SK-N-SH (cell line): ENCODE data around the gene CCDC177. TPM values are rescaled to one million over a fixed set of nuclear protein-coding genes. Genes with fewer than 3 reads are reported as not detected.

ENCODE experiments used
- CTCF ChIA-PET: fragments of 300-600, 350-600 bp; formaldehyde crosslinking; extraction: SDS; loops from one replicate; lab custom pipeline; 2021; lab: Yijun Ruan, JAX
- POLR2A ChIA-PET: fragments of 350-600 bp; sonication (Branson Sonifier 250); formaldehyde crosslinking; extraction: SDS; loops from one replicate; lab custom pipeline; 2020; ENCODE audit warnings: antibody characterized with exemption, inconsistent platforms; lab: Yijun Ruan, JAX
- DNase-seq: peaks from one replicate; pipeline ENCODE4 v3.0.0; 2012
- H2AFZ ChIP-seq: fragments of 200-600 bp; sonication (generic); 2 replicates; pipeline ENCODE4 v1.8.1; 2016; ENCODE audit warnings: antibody characterized with exemption, mild to moderate bottlenecking, low read depth
- H3F3A ChIP-seq: fragments of 200-600 bp; sonication (generic); replicated peaks from 2 replicates; pipeline ENCODE3; 2016; ENCODE audit warnings: antibody characterized with exemption, mild to moderate bottlenecking; ENCODE audit not compliant: insufficient read depth
- H3K27ac ChIP-seq, 2 experiments: fragments of 200-500 bp in 1 of 2; fragments of 200-600 bp in 1 of 2; sonication (Bioruptor generic) in 1 of 2; sonication (generic), shearing (Covaris generic) in 1 of 2; 2 replicates each; pipeline versions ENCODE4 v1.5.1 to v1.6.1; 2014 to 2016; ENCODE audit warnings: low read depth in 2 of 2, inconsistent platforms in 1 of 2, low read length in 1 of 2, mild to moderate bottlenecking in 1 of 2, mixed read lengths in 1 of 2
- H3K27me3 ChIP-seq: fragments of 200-600 bp; sonication (generic), shearing (Covaris generic); 2 replicates; pipeline ENCODE4 v1.6.1; 2016; ENCODE audit warnings: mixed run types; ENCODE audit not compliant: insufficient read depth
- H3K36me3 ChIP-seq, 2 experiments: fragments of 200-500 bp in 1 of 2; fragments of 200-600 bp in 1 of 2; sonication (Bioruptor generic) in 1 of 2; sonication (generic) in 1 of 2; replicated peaks in 1 of 2; 2 replicates each; pipeline versions ENCODE3 to v1.5.1; 2014 to 2016; ENCODE audit warnings: low read length in 1 of 2, mild to moderate bottlenecking in 1 of 2; ENCODE audit not compliant: insufficient read depth in 2 of 2, control insufficient read depth in 1 of 2
- H3K4me1 ChIP-seq, 2 experiments: fragments of 200-500 bp in 1 of 2; fragments of 200-600 bp in 1 of 2; sonication (Bioruptor generic) in 1 of 2; sonication (generic), shearing (Covaris generic) in 1 of 2; 2 replicates each; pipeline versions ENCODE4 v1.5.1 to v1.6.1; 2014 to 2016; ENCODE audit warnings: low read depth in 1 of 2, low read length in 1 of 2, mixed run types in 1 of 2; ENCODE audit not compliant: insufficient read depth in 2 of 2, control insufficient read depth in 1 of 2
- H3K4me2 ChIP-seq: fragments of 200-600 bp; sonication (generic), shearing (Covaris generic); 2 replicates; pipeline ENCODE4 v1.6.1; 2017; ENCODE audit warnings: mixed run types
- H3K4me3 ChIP-seq, 2 experiments: fragments of 200-500 bp in 1 of 2; fragments of 200-600 bp in 1 of 2; sonication (Bioruptor generic) in 1 of 2; sonication (generic), shearing (Covaris generic) in 1 of 2; 2 replicates each; pipeline versions ENCODE4 v1.5.1 to v1.8.1; 2014 to 2016; ENCODE audit warnings: low read depth in 2 of 2, inconsistent platforms in 1 of 2, low read length in 1 of 2, mild to moderate bottlenecking in 1 of 2, mixed read lengths in 1 of 2, moderate library complexity in 1 of 2
- H3K79me2 ChIP-seq: fragments of 200-600 bp; sonication (generic); 2 replicates; pipeline ENCODE4 v1.8.1; 2017; ENCODE audit warnings: mild to moderate bottlenecking; ENCODE audit not compliant: insufficient read depth
- H3K9ac ChIP-seq: fragments of 200-600 bp; sonication (generic); 2 replicates; pipeline ENCODE4 v1.6.1; 2017; ENCODE audit warnings: mixed run types
- H3K9me2 ChIP-seq: fragments of 200-600 bp; sonication (generic); 2 replicates; pipeline ENCODE4 v1.6.1; 2017; ENCODE audit warnings: mixed run types
- H3K9me3 ChIP-seq: fragments of 200-600 bp; sonication (generic); 2 replicates; pipeline ENCODE4 v1.6.1; 2017; ENCODE audit warnings: mixed run types, mild to moderate bottlenecking, moderate library complexity
- H4K20me1 ChIP-seq: fragments of 200-600 bp; sonication (generic); 2 replicates; pipeline ENCODE4 v1.6.1; 2017; ENCODE audit warnings: mild to moderate bottlenecking, mixed run types; ENCODE audit not compliant: insufficient read depth
- EP300 ChIP-seq, 2 experiments: IDR thresholded peaks; 2 replicates each; pipeline versions ENCODE4 v1.4.0 to v1.6.1; 2012; ENCODE audit warnings: borderline replicate concordance in 1 of 2, low read depth in 1 of 2, low read length in 1 of 2
- FOSL2 ChIP-seq: IDR thresholded peaks from 2 replicates; pipeline ENCODE4 v1.4.0; 2012; ENCODE audit warnings: low read depth, mild to moderate bottlenecking, moderate library complexity, borderline replicate concordance
- JUND ChIP-seq: IDR thresholded peaks from 2 replicates; pipeline ENCODE4 v1.4.0; 2012
- MAX ChIP-seq: IDR thresholded peaks from 2 replicates; pipeline ENCODE4 v1.4.0; 2012; ENCODE audit warnings: low read depth
- MEF2A ChIP-seq: IDR thresholded peaks from 2 replicates; pipeline ENCODE4 v1.4.0; 2012; ENCODE audit warnings: low read depth, borderline replicate concordance
- RAD21 ChIP-seq: IDR thresholded peaks from 2 replicates; pipeline ENCODE4 v1.6.1; 2012; ENCODE audit warnings: mild to moderate bottlenecking, low read length
- RFX5 ChIP-seq: IDR thresholded peaks from 2 replicates; pipeline ENCODE4 v1.6.1; 2012; ENCODE audit warnings: mild to moderate bottlenecking, improper control_type of control experiment, low read length
- RXRA ChIP-seq: IDR thresholded peaks from 2 replicates; pipeline ENCODE4 v1.4.0; 2012; ENCODE audit warnings: low read depth, mild to moderate bottlenecking, borderline replicate concordance
- SIN3A ChIP-seq: IDR thresholded peaks from 2 replicates; pipeline ENCODE4 v1.6.1; 2012; ENCODE audit warnings: low read depth, mild to moderate bottlenecking, low read length, moderate library complexity, borderline replicate concordance
- TAF1 ChIP-seq: IDR thresholded peaks from 2 replicates; pipeline ENCODE4 v1.6.1; 2012; ENCODE audit warnings: low read depth, mild to moderate bottlenecking, low read length, moderate library complexity, borderline replicate concordance
- TCF12 ChIP-seq: IDR thresholded peaks from 2 replicates; pipeline ENCODE4 v1.4.0; 2012
- TEAD4 ChIP-seq: IDR thresholded peaks from 2 replicates; pipeline ENCODE4 v1.4.0; 2012; ENCODE audit warnings: mild to moderate bottlenecking, borderline replicate concordance; ENCODE audit not compliant: insufficient read depth
- USF1 ChIP-seq: IDR thresholded peaks from 2 replicates; pipeline ENCODE4 v1.4.0; 2012; ENCODE audit warnings: low read depth, borderline replicate concordance
- YY1 ChIP-seq: IDR thresholded peaks from 2 replicates; pipeline ENCODE4 v1.4.0; 2012; ENCODE audit warnings: low read depth, mild to moderate bottlenecking
- ZBTB33 ChIP-seq: IDR thresholded peaks from 2 replicates; pipeline ENCODE4 v1.4.0; 2012; ENCODE audit warnings: low read depth, borderline replicate concordance
- WGBS: methylation state at CpG from one replicate; pipeline ENCODE4 v1.1.6; 2017; ENCODE audit warnings: low lambda C conversion rate; 5-methylcytosine and 5-hydroxymethylcytosine counted together
- polyA plus RNA-seq, 3 experiments: library from polyadenylated mRNA; depleted of rRNA; stranded (reverse); fragments of >200 nt; gene quantifications; 2 replicates each; pipeline ENCODE4 v1.2.3, GENCODE V29; 2012
- TF ChIP-seq, protein P1 (sequence below): fragments of 150-350 bp; IDR thresholded peaks from 2 replicates; pipeline ENCODE4 v1.6.1; 2016; ENCODE audit warnings: mild to moderate bottlenecking, low read depth, low read length
- TF ChIP-seq, protein P2 (sequence below): IDR thresholded peaks from 2 replicates; pipeline ENCODE4; 2012

Gene CCDC177
- polyA plus RNA-seq, 1 of the 3 experiments (the other 2 are of a cell fraction) = not detected

GRCh38 chr14:69579476-69579875, 4.8 kb upstream of the CCDC177 start:
- Histone ChIP-seq H3K36me3 (no peaks in the 10 kb centered on the region), H3K27ac (no peak overlapping the region), H3K4me3 (no peak overlapping the region), H3K9me3 (no peaks in the 10 kb centered on the region), H3F3A (no peaks in the 10 kb centered on the region), H3K27me3 (peaks cover 6% of the 10 kb centered on the region; the same call in 1 of the 2 replicates), H3K9me2 (no peaks in the 10 kb centered on the region), H4K20me1 (no peaks in the 10 kb centered on the region), H3K4me1 (no peaks in the 10 kb centered on the region; a peak in 1 of 4 replicates), H2AFZ (no peak overlapping the region), H3K9ac (no peak overlapping the region), H3K79me2 (no peaks in the 10 kb centered on the region), H3K4me2 (no peak overlapping the region)
- DNase-seq = no peak
- 31% methylated on average over 2 of the region's 2 CpGs for WGBS
- ChIA-PET CTCF (interaction anchor here (0.6 to 12.6 kb wide), 12 partner anchors 8 to 445 kb away, joined by 3 to 368 read pairs (median 5); no protein-coding TSS in a partner anchor), POLR2A (no interaction called here)
- TF ChIP-seq ZBTB33 (no peak), RAD21 (no peak), TAF1 (no peak), TEAD4 (no peak), YY1 (no peak), JUND (no peak), TCF12 (no peak), EP300 (IDR thresholded peaks at IDR 0.05; ENCODE audit: borderline replicate concordance in 1 of 2, low read depth in 1 of 2, low read length in 1 of 2) (no peak), USF1 (no peak), FOSL2 (no peak), MAX (no peak), RXRA (no peak), RFX5 (no peak), SIN3A (no peak), MEF2A (no peak)
- TF ChIP-seq, protein P1, sequence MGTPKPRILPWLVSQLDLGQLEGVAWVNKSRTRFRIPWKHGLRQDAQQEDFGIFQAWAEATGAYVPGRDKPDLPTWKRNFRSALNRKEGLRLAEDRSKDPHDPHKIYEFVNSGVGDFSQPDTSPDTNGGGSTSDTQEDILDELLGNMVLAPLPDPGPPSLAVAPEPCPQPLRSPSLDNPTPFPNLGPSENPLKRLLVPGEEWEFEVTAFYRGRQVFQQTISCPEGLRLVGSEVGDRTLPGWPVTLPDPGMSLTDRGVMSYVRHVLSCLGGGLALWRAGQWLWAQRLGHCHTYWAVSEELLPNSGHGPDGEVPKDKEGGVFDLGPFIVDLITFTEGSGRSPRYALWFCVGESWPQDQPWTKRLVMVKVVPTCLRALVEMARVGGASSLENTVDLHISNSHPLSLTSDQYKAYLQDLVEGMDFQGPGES = no peak
- TF ChIP-seq, protein P2, sequence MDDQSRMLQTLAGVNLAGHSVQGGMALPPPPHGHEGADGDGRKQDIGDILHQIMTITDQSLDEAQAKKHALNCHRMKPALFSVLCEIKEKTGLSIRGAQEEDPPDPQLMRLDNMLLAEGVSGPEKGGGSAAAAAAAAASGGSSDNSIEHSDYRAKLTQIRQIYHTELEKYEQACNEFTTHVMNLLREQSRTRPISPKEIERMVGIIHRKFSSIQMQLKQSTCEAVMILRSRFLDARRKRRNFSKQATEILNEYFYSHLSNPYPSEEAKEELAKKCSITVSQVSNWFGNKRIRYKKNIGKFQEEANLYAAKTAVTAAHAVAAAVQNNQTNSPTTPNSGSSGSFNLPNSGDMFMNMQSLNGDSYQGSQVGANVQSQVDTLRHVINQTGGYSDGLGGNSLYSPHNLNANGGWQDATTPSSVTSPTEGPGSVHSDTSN = no peak
